ENCODE results near the gene MPP7.

- TF ChIP-seq CTCF (IDR thresholded peaks at IDR 0.05; ENCODE audit: insufficient read depth, low read length, poor library complexity, severe bottlenecking), result no peak
- no peak for TF ChIP-seq EZH2phosphoT487 (conservative IDR thresholded peaks at IDR 0.05; ENCODE audit: low read length)
These were observed 23.9 kb upstream of the MPP7 start for GRCh38 chr10:28326516-28327490.

Data from SU-DHL-6 (cell line).